HG02870 (cell line): ENCODE data around the gene ASPSCR1.

ENCODE experiments used
- ATAC-seq: cut with Tn5 transposase; IDR thresholded peaks from one replicate; pipeline ENCODE4 v1.9.1; 2021; ENCODE audit warnings: mild to moderate bottlenecking, moderate library complexity; ENCODE audit not compliant: unreplicated experiment

The ASPSCR1 gene

GRCh38 chr17:82009413-82009812 is 32.0 kb downstream of the ASPSCR1 start:
- ATAC-seq, result no peak

- no peak for ATAC-seq
Observed at GRCh38 chr17:82010575-82011525, 33.4 kb downstream of the ASPSCR1 start.

- ATAC-seq, result no peak
Observed at GRCh38 chr17:82011617-82012187, 34.3 kb downstream of the ASPSCR1 start.

DNA sequence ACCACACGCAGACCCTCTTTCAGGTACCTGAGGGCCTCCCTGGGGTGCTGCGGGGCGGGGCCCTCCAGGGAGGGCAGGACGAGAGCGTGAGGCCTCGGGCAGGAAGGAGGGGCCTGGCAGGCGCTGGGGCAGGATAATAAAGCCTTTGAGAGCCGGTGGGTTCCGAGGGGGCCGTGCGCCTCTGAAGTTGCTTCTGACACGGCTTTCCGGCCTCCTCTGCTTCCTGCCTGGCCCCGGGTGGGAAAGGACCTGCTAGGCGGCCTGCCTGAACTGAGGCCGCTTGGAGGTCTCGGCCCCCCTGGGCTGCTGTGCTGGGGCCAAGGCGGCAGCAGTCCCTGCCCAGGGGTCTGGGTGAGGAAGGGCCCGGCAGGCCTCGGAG is 34.8 kb downstream of the ASPSCR1 start:
- ATAC-seq, result no peak

GRCh38 chr17:82012640-82013295 is 35.3 kb downstream of the ASPSCR1 start:
- ATAC-seq, result no peak

GRCh38 chr17:82013341-82013740 is 35.9 kb downstream of the ASPSCR1 start:
- no peak for ATAC-seq

GRCh38 chr17:82013772-82014321 is 36.4 kb downstream of the ASPSCR1 start:
- no peak for ATAC-seq

- ATAC-seq, result no peak
Observed at GRCh38 chr17:82014432-82014831, 37.0 kb downstream of the ASPSCR1 start.

DNA sequence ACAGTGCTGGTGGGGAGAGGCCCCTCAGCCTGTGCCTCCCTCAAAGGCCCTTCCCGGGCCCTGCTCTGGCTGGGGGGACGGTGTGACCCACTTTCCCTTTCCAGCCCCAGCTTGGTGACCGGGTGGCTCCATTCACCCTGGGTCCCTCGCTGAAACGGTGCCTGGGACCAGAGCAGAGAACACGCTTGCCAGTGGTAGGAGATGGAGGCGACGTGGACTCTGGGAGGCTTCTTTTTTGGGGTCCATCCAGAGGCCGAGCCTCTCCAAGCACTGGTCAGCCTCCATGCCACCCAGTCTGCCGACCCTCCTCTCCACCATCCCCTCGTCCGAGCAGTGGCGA is 37.5 kb downstream of the ASPSCR1 start:
- ATAC-seq, result no peak

- no peak for ATAC-seq
Observed at GRCh38 chr17:82015311-82015971, 38.0 kb downstream of the ASPSCR1 start.

DNA sequence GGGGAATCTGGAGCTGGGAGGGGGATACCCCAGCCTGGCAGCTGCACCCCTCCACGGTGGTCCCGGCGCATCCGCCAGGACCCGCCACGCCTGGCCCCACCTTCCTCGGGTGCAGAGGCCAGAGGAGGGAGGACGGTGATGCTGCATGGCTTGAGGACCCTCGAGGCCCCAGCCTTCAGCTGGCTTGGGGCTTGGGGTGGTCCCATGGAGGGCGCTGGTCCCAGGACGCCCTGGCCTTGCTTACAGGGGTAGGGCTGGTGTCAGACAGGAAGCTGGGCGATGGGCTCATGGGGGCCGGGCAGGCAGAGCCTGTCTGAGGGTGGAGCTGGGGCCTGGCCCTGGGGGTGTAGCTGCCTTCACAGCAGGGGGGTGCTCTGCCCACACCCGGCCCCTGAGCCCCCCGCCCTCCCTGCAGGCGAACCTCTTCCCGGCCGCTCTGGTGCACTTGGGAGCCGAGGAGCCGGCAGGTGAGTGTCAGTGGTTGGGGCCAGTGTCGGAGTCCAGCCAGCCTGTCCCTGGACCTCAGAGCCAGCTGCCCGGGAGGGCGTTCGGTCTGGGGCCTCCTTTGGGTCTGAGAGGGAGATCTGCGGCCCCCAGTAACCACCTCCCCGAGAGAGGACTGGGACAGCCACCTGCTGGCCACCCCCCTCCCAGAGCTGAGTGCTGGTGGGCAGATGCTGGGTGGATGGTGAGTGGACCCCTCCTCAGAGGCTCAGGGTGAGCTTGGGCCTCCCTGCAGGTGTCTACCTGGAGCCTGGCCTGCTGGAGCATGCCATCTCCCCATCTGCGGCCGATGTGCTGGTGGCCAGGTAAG is 38.8 kb downstream of the ASPSCR1 start:
- no peak for ATAC-seq

DNA sequence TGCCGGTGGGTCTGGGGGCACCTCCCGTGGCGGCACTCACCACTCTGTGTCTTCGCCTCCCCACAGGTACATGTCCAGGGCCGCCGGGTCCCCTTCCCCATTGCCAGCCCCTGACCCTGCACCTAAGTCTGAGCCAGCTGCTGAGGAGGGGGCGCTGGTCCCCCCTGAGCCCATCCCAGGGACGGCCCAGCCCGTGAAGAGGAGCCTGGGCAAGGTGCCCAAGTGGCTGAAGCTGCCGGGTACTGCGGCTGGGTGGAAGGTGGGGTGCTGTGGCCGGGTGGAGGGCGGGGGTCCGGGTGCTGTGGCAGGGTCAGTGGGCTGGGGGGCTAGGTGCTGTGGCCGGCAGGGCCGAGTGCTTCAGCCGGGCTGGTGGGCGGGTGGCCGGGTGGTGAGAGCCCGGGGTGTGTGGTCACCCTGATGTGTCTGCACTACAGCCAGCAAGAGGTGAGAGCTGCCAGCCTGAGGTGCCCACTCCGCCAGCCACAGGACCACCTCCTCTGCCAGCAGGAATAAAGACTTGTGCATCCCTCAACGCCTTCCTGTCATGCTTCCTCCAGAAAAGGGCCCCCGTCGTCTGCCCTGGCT is 39.5 kb downstream of the ASPSCR1 start:
- ATAC-seq, result no peak

DNA sequence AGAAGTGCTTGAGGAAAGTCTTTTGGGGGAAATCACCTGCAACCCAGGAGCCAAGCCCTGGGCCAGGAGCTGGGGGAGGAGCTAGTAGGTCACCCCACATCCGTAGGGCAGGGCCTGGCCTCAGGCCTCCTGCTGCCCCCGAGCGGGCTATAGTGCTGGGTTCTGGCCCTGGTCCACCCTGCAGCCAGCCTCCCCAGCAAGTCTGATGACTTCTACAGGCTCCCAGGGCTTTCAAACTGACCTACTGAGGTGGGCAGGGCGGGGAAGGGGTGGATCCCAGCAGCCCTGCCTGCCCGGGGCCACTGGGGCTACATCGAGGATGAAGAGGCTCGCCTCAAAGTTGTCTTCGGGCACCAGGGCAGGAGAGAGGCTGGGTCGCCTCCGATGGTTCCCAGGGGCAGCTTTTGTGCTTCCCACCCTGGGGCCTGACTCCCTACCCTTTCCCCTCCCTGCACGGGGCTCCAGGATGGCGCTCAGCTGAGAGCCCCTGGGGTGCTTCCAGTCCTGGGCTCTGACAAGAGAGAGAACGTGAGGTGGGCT is 40.3 kb downstream of the ASPSCR1 start:
- no peak for ATAC-seq

DNA sequence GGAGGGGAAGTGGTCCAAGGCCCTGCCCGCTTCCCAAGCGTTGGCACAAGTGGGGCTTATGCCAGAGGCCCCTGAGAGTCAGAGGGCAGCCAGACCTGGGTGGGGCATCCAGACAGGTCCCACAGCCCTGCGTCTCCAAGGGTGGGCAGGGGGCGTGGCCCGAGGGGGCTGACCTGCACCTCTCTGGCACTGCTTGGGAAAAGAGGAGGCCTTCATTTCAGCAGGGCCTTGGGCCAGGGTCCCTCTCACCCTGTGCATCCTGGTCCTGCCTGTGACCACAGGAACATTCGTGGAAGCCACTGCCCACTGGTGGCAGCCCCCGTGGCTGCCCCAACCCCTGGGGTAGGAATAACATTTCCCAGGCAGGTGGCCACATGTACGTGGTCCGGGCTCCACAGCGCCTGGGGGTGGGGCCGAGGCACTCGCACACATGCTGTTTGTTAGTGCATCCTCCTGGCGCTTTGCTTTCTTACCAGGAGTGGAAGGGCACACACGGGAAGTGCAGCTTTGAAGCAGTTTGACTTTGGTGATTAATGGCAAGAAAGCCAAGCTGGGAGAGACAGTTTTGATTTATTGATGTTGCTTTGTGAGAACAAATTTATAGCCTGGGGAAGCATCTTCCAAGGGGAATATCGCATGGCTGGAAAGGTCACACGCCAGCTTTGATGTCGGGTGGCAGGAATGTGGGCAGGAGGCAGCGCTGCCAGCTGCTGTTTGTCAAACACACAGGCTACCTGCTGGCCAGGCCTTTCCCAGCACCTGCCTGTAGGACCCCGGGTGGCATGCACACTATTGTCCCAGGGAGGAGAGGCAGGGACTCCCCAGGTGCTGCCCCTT is 40.9 kb downstream of the ASPSCR1 start:
- ATAC-seq, result no peak

DNA sequence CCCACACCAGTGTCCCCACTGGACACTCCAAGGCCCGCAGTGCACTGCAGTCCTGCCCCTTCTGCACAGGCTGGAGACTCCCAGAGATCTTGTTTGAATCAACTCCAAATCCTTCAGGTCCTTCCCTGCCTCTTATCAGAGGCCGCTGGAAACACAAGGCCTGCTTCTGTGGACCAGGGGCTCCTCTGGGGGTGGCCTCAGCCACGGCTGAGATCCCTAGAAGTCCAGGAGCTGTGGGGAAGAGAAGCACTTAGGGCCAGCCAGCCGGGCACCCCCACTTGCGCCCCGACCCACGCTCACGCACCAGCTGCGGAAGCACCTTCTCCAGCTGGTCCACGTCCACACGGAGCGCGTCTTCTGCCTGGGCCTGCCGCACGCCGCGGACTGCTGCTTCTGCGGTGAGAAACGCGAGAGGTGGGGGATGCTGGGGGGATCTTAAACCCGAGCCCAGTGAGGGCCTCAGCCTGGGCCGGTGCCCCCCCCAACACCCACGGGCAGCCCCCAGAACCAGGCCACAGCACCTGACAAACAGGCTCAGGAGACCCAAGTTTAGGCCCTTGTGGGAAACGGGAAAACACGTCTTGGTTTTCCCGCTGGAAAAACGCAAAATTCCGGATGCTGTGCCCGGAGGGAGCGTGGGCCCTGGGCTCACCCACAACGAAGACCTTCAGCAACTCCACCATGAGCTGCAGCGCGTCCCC is 41.7 kb downstream of the ASPSCR1 start:
- ATAC-seq, result no peak

DNA sequence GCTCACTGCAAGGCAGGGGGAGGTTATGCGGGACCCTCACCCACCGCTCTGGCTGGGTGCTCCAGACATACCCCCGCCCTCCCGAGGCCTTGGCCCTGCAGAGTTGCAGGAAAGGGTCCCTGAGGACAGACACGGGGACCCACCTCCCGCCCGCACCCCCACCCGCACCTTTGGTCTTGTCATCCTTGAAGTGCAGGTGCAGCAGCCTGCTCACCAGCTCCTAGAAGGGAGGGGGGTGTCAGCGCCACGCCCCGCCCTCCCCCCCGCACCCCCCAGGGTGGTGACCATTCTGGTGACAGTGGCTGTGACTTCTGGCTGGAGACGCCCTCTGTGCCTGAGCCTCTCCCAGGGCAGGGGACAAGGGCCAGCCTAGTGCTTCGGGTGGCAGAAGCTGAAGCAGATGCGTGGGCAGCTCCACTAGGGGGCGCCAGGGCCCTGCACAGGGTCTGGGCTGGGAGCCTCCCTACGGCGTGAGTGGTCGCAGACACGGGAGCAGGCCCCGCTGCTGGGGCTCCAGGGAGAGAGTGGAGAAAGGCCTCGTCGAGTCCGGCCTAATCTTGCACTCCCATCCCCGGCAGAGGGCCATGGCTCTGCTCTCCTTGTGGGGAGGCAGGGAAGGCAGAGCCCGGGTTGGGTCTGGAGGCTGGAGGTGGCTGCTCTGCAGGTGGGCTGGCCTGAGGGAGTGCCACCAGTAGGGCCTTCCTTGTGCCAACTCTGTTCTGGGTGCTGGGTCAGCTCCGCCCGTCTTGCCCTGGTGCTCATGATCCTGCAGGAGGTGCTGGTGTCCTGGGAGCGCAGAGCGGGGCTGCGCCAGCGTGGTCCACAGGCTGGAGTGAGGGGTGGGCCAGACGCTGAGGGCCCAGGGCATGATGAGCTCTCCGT is 42.5 kb downstream of the ASPSCR1 start:
- ATAC-seq, result no peak

GRCh38 chr17:82020572-82021106 is 43.2 kb downstream of the ASPSCR1 start:
- no peak for ATAC-seq
